Measurements from ENCODE around the gene OLA1. TPM values are rescaled to one million over a fixed set of nuclear protein-coding genes. Genes with fewer than 3 reads are reported as not detected.

The OLA1 gene
- polyA plus RNA-seq, 1 of the 3 experiments (the other 2 are of a cell fraction): 46.9 TPM

GRCh38 chr2:174191342-174192074 is 56.8 kb downstream of the OLA1 start:
- no peak overlapping the region for H2AFZ ChIP-seq (ENCODE audit: low read depth)
- H3K4me3 ChIP-seq (ENCODE audit: low read depth in 2 of 2, low read length in 1 of 2): no peak overlapping the region
- H3K9me3 ChIP-seq: 0 out of 2 replicates have a peak, but pooled peaks cover 4% of the 10 kb centered on the region
- no peak overlapping the region for H3K27ac ChIP-seq (ENCODE audit: low read depth in 2 of 2, low read length in 1 of 2)
- H3K27me3 ChIP-seq (ENCODE audit: insufficient read depth): no peaks in the 10 kb centered on the region
- no peaks in the 10 kb centered on the region for H3K4me1 ChIP-seq (ENCODE audit: control insufficient read depth in 1 of 2, insufficient read depth in 2 of 2, low read depth in 1 of 2, low read length in 1 of 2)
- TF ChIP-seq RFX5 (IDR thresholded peaks at IDR 0.05; ENCODE audit: low read length) (no peak), NRF1 (IDR thresholded peaks at IDR 0.05; ENCODE audit: low read depth, low read length) (no peak), POLR2AphosphoS5 (IDR thresholded peaks at IDR 0.05; ENCODE audit: low read depth, low read length) (no peak), ELF1 (IDR thresholded peaks at IDR 0.05) (no peak), CTCF (IDR thresholded peaks at IDR 0.05) (no peak), TCF12 (IDR thresholded peaks at IDR 0.05) (no peak), FOSL2 (IDR thresholded peaks at IDR 0.05; ENCODE audit: borderline replicate concordance, low read depth) (no peak), CHD2 (IDR thresholded peaks at IDR 0.05; ENCODE audit: low read length, partially characterized antibody) (no peak), USF2 (IDR thresholded peaks at IDR 0.05; ENCODE audit: borderline replicate concordance, low read depth, low read length) (no peak), EP300 (IDR thresholded peaks at IDR 0.05; ENCODE audit: borderline replicate concordance in 1 of 2, low read depth in 1 of 2, low read length in 1 of 2) (no peak), GATA2 (CRISPR knock-in tag; IDR thresholded peaks at IDR 0.05) (no peak), RCOR1 (IDR thresholded peaks at IDR 0.05; ENCODE audit: low read length) (no peak), ZBTB33 (IDR thresholded peaks at IDR 0.05; ENCODE audit: borderline replicate concordance, low read depth) (no peak), SIN3A (IDR thresholded peaks at IDR 0.05; ENCODE audit: borderline replicate concordance, low read depth, low read length) (no peak)
- no peak overlapping the region for H3K9ac ChIP-seq
- H4K20me1 ChIP-seq (ENCODE audit: insufficient read depth): peaks cover 3% of the 10 kb centered on the region; the same call in 1 of the 2 replicates
- peaks cover 64% of the 10 kb centered on the region for H3K79me2 ChIP-seq (ENCODE audit: insufficient read depth)
- ChIA-PET POLR2A (no interaction called here), CTCF (interaction anchor here (0.7 kb wide), 1 partner anchor 60 kb away, joined by 3 read pairs; no protein-coding TSS in a partner anchor)
- 92% methylated on average over 6 of the region's 6 CpGs for WGBS (ENCODE audit: low lambda C conversion rate)
- H3K36me3 ChIP-seq (replicated peaks in 1 of 2; ENCODE audit: control insufficient read depth in 1 of 2, insufficient read depth in 2 of 2, low read length in 1 of 2): peaks cover 4 to 14% of the 10 kb centered on the region in 2 experiments
- peaks cover 5% of the 10 kb centered on the region for H3F3A ChIP-seq (replicated peaks; ENCODE audit: insufficient read depth)
- no peak for DNase-seq
- H3K4me2 ChIP-seq: no peak overlapping the region
- H3K9me2 ChIP-seq: no peaks in the 10 kb centered on the region; the same call in 1 of the 2 replicates
